ENCODE measurements around the gene TPH2. TPM values are rescaled to one million over a fixed set of nuclear protein-coding genes. Genes with fewer than 3 reads are reported as not detected.

TPH2 gene
- total RNA-seq, 2 donors from 2014 or later, result not detected

DNA sequence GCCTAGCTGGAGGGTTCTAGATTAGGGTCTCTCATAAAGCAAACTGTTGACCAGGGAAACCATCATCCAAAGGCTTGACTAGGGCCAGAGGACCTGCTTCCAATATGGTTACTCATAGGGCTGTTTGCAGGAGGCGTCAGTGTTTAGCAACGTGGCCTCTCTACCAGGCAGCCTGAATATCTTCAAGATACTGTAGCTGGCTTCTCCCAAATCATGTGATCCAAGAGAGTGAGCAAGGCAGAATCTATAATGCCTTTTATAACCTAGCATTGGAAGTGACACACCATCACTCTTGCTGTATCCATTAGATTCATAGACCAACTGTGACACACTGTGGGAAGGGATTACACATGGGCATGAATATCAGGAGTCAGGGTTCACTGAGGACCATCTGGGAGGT is 17.3 kb downstream of the TPH2 start:
- DNase-seq (ENCODE audit: low spot score) (no peak), ATAC-seq (ENCODE audit: insufficient number of reproducible peaks, low FRiP score, low read depth) (no peak)
- no peaks in the 10 kb centered on the region for H3K4me1 ChIP-seq (ENCODE audit: control insufficient read depth in 1 of 2, low read depth in 2 of 2)
- H3K36me3 ChIP-seq, result no peaks in the 10 kb centered on the region
- H3K27me3 ChIP-seq (replicated peaks; ENCODE audit: insufficient read depth), result no peaks in the 10 kb centered on the region
- TF ChIP-seq CTCF (IDR thresholded peaks at IDR 0.05), result no peak
- no peak overlapping the region for H3K4me3 ChIP-seq
- H3K27ac ChIP-seq, result no peak overlapping the region
- no peaks in the 10 kb centered on the region for H3K9me3 ChIP-seq

DNA sequence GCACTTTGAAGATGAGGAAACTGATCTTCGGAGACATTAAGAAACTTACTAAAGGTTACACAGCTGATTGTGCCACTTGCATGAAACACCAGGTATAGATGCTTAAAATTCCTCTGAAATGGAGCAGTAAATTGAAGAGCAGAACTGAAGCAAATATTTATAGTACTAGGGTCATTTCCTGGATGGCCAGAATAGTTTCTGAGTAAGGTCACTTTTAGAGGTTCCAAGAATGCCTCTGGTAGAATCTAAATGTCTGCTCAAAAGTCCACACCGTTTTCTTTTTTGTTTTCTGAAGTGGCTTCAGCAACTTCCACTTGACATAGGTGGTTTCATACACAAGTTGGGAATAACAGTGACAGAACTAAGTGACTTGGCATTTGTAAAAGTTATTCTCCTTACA is 19.4 kb downstream of the TPH2 start:
- no peaks in the 10 kb centered on the region for H3K27me3 ChIP-seq (replicated peaks; ENCODE audit: insufficient read depth)
- H3K4me3 ChIP-seq, result no peak overlapping the region
- no peaks in the 10 kb centered on the region for H3K4me1 ChIP-seq (ENCODE audit: control insufficient read depth in 1 of 2, low read depth in 2 of 2)
- no peaks in the 10 kb centered on the region for H3K9me3 ChIP-seq
- TF ChIP-seq CTCF (IDR thresholded peaks at IDR 0.05), result no peak
- no peaks in the 10 kb centered on the region for H3K36me3 ChIP-seq
- DNase-seq (ENCODE audit: low spot score), result no peak
- no peak for ATAC-seq (ENCODE audit: insufficient number of reproducible peaks, low FRiP score, low read depth)
- no peak overlapping the region for H3K27ac ChIP-seq

GRCh38 chr12:71958457-71958856 is 19.8 kb downstream of the TPH2 start:
- ATAC-seq (ENCODE audit: insufficient number of reproducible peaks, low FRiP score, low read depth) (no peak), DNase-seq (ENCODE audit: low spot score) (no peak)
- no peak overlapping the region for H3K4me3 ChIP-seq
- no peak overlapping the region for H3K27ac ChIP-seq
- no peaks in the 10 kb centered on the region for H3K27me3 ChIP-seq (replicated peaks; ENCODE audit: insufficient read depth)
- no peaks in the 10 kb centered on the region for H3K36me3 ChIP-seq
- no peaks in the 10 kb centered on the region for H3K4me1 ChIP-seq (ENCODE audit: control insufficient read depth in 1 of 2, low read depth in 2 of 2)
- H3K9me3 ChIP-seq, result no peaks in the 10 kb centered on the region
- no peak for TF ChIP-seq CTCF (IDR thresholded peaks at IDR 0.05)

- ATAC-seq (ENCODE audit: insufficient number of reproducible peaks, low FRiP score, low read depth), result no peak
- H3K27me3 ChIP-seq (replicated peaks; ENCODE audit: insufficient read depth), result no peaks in the 10 kb centered on the region
- no peak for DNase-seq (ENCODE audit: low spot score)
- no peak overlapping the region for H3K27ac ChIP-seq
- H3K36me3 ChIP-seq, result no peaks in the 10 kb centered on the region
- no peaks in the 10 kb centered on the region for H3K9me3 ChIP-seq
- no peak for TF ChIP-seq CTCF (IDR thresholded peaks at IDR 0.05)
- no peak overlapping the region for H3K4me3 ChIP-seq
- H3K4me1 ChIP-seq (ENCODE audit: control insufficient read depth in 1 of 2, low read depth in 2 of 2), result no peaks in the 10 kb centered on the region
Measured at GRCh38 chr12:71958993-71959578, 20.4 kb downstream of the TPH2 start.

- ATAC-seq (ENCODE audit: insufficient number of reproducible peaks, low FRiP score, low read depth), result no peak
- TF ChIP-seq CTCF (IDR thresholded peaks at IDR 0.05), result no peak
Measured at GRCh38 chr12:71967211-71967610, 28.6 kb downstream of the TPH2 start.

More at GRCh38 chr12:71967211-71967610, 28.6 kb downstream of the TPH2 start:
- H3K4me3 ChIP-seq, result no peak overlapping the region
- no peaks in the 10 kb centered on the region for H3K9me3 ChIP-seq
- H3K27me3 ChIP-seq (replicated peaks; ENCODE audit: insufficient read depth), result no peaks in the 10 kb centered on the region
- H3K36me3 ChIP-seq, result no peaks in the 10 kb centered on the region
- no peak overlapping the region for H3K27ac ChIP-seq
- no peaks in the 10 kb centered on the region for H3K4me1 ChIP-seq (ENCODE audit: control insufficient read depth in 1 of 2, low read depth in 2 of 2)
- no peak for DNase-seq (ENCODE audit: low spot score)
